PC-9 (cell line): ENCODE results near the gene DGKG.

Source experiments
- EZH2 ChIP-seq: fragments of 200-600 bp; sonication (generic); IDR thresholded peaks from 2 replicates; pipeline ENCODE4 v1.8.0; 2017; ENCODE audit warnings: antibody characterized with exemption, low read depth
- TF ChIP-seq, protein P1 (sequence below): fragments of 200-600 bp; sonication (generic); conservative IDR thresholded peaks from 2 replicates; pipeline ENCODE4 v1.6.1; 2017; ENCODE audit warnings: mixed run types, antibody characterized with exemption, mild to moderate bottlenecking, moderate library complexity

DNA sequence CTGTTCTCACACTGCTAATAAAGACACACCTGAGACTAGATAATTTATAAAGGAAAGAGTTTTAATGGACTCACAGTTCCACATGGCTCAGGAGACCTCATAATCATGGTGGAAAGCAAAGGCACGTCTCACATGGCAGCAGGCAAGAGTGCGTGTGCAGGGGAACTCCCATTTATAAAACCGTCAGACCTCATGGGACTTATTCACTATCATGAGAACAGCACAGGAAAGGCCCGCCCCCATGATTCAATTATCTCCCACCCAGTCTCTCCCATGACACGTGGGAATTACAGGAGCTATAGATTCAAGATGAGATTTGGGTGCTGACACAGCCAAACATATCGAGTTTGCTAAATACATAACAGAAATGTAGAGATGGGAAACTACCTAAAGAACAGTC lies 39.5 kb upstream of the DGKG start:
- TF ChIP-seq, protein P1, sequence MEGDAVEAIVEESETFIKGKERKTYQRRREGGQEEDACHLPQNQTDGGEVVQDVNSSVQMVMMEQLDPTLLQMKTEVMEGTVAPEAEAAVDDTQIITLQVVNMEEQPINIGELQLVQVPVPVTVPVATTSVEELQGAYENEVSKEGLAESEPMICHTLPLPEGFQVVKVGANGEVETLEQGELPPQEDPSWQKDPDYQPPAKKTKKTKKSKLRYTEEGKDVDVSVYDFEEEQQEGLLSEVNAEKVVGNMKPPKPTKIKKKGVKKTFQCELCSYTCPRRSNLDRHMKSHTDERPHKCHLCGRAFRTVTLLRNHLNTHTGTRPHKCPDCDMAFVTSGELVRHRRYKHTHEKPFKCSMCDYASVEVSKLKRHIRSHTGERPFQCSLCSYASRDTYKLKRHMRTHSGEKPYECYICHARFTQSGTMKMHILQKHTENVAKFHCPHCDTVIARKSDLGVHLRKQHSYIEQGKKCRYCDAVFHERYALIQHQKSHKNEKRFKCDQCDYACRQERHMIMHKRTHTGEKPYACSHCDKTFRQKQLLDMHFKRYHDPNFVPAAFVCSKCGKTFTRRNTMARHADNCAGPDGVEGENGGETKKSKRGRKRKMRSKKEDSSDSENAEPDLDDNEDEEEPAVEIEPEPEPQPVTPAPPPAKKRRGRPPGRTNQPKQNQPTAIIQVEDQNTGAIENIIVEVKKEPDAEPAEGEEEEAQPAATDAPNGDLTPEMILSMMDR = no peak
- TF ChIP-seq EZH2 = no peak
